PC-3 (cell line): ENCODE results near the gene UQCR11. TPM values are rescaled to one million over a fixed set of nuclear protein-coding genes. Genes with fewer than 3 reads are reported as not detected.
A peak's percentile ranks its signal among the peaks of the same experiment; 100 is the strongest.

Experiments used
- ATAC-seq: fragments of 200-7000 bp; cut with Tn5 transposase; 2 replicates; pipeline ENCODE4 v1.9.1; 2020; ENCODE audit warnings: mild to moderate bottlenecking, moderate library complexity
- BruUV-seq: library from RNA; stranded (reverse); fragments of 400-500 nt; replicated peaks from 2 replicates; lab custom pipeline; 2021; lab: Mats Ljungman, UMichigan
- CTCF ChIA-PET: fragments of 300-600 bp; sonication (Branson Sonifier 250); formaldehyde crosslinking; loops from one replicate; lab custom pipeline; 2022; ENCODE audit warnings: antibody characterized with exemption; lab: Charles Lee
- POLR2A ChIA-PET: fragments of 300-600 bp; sonication (Branson Sonifier 250); formaldehyde crosslinking; loops from one replicate; lab custom pipeline; 2022; ENCODE audit warnings: antibody characterized with exemption; ENCODE audit not compliant: unreplicated experiment; lab: Charles Lee
- DNase-seq: peaks from one replicate; pipeline ENCODE4 v3.0.0-alpha.2; 2015
- H2AFZ ChIP-seq: fragments of 300-600 bp; sonication (generic); 2 replicates; pipeline ENCODE4 v1.6.0; 2016; ENCODE audit warnings: antibody characterized with exemption, low read length
- H3F3A ChIP-seq: fragments of 300-600 bp; sonication (generic); one replicate; pipeline ENCODE4 v1.6.0; 2017; ENCODE audit warnings: antibody characterized with exemption, low read length, control low read depth, mild to moderate bottlenecking; ENCODE audit not compliant: unreplicated experiment
- H3K27ac ChIP-seq: fragments of 300-600 bp; sonication (generic); 2 replicates; pipeline ENCODE4 v1.5.1; 2016; ENCODE audit warnings: mild to moderate bottlenecking, low read length
- H3K27me3 ChIP-seq: fragments of 300-600 bp; sonication (generic); 2 replicates; pipeline ENCODE4 v1.6.1; 2016; ENCODE audit warnings: low read length, mixed read lengths
- H3K36me3 ChIP-seq: fragments of 300-600 bp; sonication (generic); 2 replicates; pipeline ENCODE4 v1.6.1; 2016; ENCODE audit warnings: low read depth, mixed run types, low read length, mixed read lengths
- H3K4me1 ChIP-seq: fragments of 300-600 bp; sonication (generic); 2 replicates; pipeline ENCODE4 v1.5.1; 2016; ENCODE audit warnings: low read length; ENCODE audit not compliant: insufficient read depth
- H3K4me2 ChIP-seq: fragments of 300-600 bp; sonication (generic); 2 replicates; pipeline ENCODE4 v1.6.0; 2016; ENCODE audit warnings: low read length
- H3K4me3 ChIP-seq: fragments of 300-600 bp; sonication (generic); 2 replicates; pipeline ENCODE4 v1.5.1; 2016; ENCODE audit warnings: mild to moderate bottlenecking, low read length, mixed read lengths
- H3K79me2 ChIP-seq: fragments of 300-600 bp; sonication (generic); 2 replicates; pipeline ENCODE4 v1.6.1; 2017; ENCODE audit warnings: low read length, mixed read lengths
- H3K9ac ChIP-seq: fragments of 300-600 bp; sonication (generic); 2 replicates; pipeline ENCODE4 v1.6.0; 2016; ENCODE audit warnings: mild to moderate bottlenecking, low read length
- H3K9me2 ChIP-seq: fragments of 300-600 bp; sonication (generic); replicated peaks from 2 replicates; pipeline ENCODE4 v1.6.1; 2016; ENCODE audit warnings: mixed run types, low read length, mixed read lengths
- H3K9me3 ChIP-seq: fragments of 300-600 bp; sonication (generic); 2 replicates; pipeline ENCODE4 v1.6.1; 2016; ENCODE audit warnings: low read length, mixed read lengths
- H4K20me1 ChIP-seq: fragments of 300-600 bp; sonication (generic); 2 replicates; pipeline ENCODE4 v1.6.1; 2016; ENCODE audit warnings: low read length, mixed read lengths
- CTCF ChIP-seq: fragments of 300-600 bp; sonication (generic); conservative IDR thresholded peaks from 2 replicates; pipeline ENCODE4 v1.5.1; 2017; ENCODE audit warnings: antibody characterized with exemption, low read depth, mild to moderate bottlenecking, low read length
- EZH2 ChIP-seq: fragments of 300-600 bp; sonication (generic); IDR thresholded peaks from one replicate; pipeline ENCODE4 v1.6.1; 2017; ENCODE audit warnings: antibody characterized with exemption, mild to moderate bottlenecking, low read length; ENCODE audit not compliant: unreplicated experiment
- EZH2phosphoT487 ChIP-seq: fragments of 300-600 bp; sonication (generic); IDR thresholded peaks from 2 replicates; pipeline ENCODE4 v1.6.1; 2018; ENCODE audit warnings: mild to moderate bottlenecking, antibody characterized with exemption, low read length, borderline replicate concordance
- intact Hi-C: fragments of 100-400 bp; cut with micrococcal nuclease; formaldehyde crosslinking; loops from 2 replicates; pipeline ENCODE4 v1.9.0; 2023
- total RNA-seq: library from RNA; depleted of rRNA; stranded (reverse); fragments of >200 nt; gene quantifications from 2 replicates; pipeline ENCODE4 v1.2.3, GENCODE V29; 2014

UQCR11 gene
- total RNA-seq, 1 experiment from 2014 or later: 148 TPM

GRCh38 chr19:1651568-1652291 lies 46.5 kb upstream of the UQCR11 start:
- ChIA-PET POLR2A (no interaction called here), CTCF (no interaction called here)
- DNase-seq (no peak), ATAC-seq (0 out of 2 replicates have a peak, but pooled peaks have one; percentile 5)
- Histone ChIP-seq H3K9me2 (no peaks in the 10 kb centered on the region), H3F3A (no peaks in the 10 kb centered on the region), H3K79me2 (peaks cover 29% of the 10 kb centered on the region), H3K27me3 (no peaks in the 10 kb centered on the region), H3K36me3 (0 out of 2 replicates have a peak, but pooled peaks cover 5% of the 10 kb centered on the region), H3K9ac (peak overlapping the region; percentile 66), H3K9me3 (no peaks in the 10 kb centered on the region), H3K4me3 (peak overlapping the region; percentile 80), H3K4me2 (peak overlapping the region; percentile 94), H2AFZ (0 out of 2 replicates have a peak overlapping the region, but pooled peaks have one; percentile 26), H3K27ac (no peak overlapping the region), H3K4me1 (no peaks in the 10 kb centered on the region), H4K20me1 (no peaks in the 10 kb centered on the region)
- no TSS peak for BruUV-seq
- TF ChIP-seq CTCF (no peak), EZH2phosphoT487 (no peak), EZH2 (no peak)
- intact Hi-C loops: loop anchor here (5.0 to 10.0 kb wide), 2 partner anchors 44 to 107 kb away; partner anchors contain the start of gene UQCR11

- BruUV-seq: TSS peak; percentile 41
- no peaks in the 10 kb centered on the region for H3K9me3 ChIP-seq
Measured at GRCh38 chr19:1650650-1651567, 45.6 kb upstream of the UQCR11 start.

More at GRCh38 chr19:1650650-1651567, 45.6 kb upstream of the UQCR11 start:
- H3K9ac ChIP-seq: peak overlapping the region; percentile 66
- H3K4me1 ChIP-seq: no peaks in the 10 kb centered on the region
- H3K27ac ChIP-seq: no peak overlapping the region
- H3F3A ChIP-seq: no peaks in the 10 kb centered on the region
- H3K27me3 ChIP-seq: no peaks in the 10 kb centered on the region
- ATAC-seq (no peak), DNase-seq (no peak)
- H3K4me3 ChIP-seq: peak overlapping the region; percentile 80
- POLR2A ChIA-PET: no interaction called here
- H2AFZ ChIP-seq: 0 out of 2 replicates have a peak overlapping the region, but pooled peaks have one; percentile 26
- peak overlapping the region; percentile 94 for H3K4me2 ChIP-seq
- H3K79me2 ChIP-seq: peaks cover 29% of the 10 kb centered on the region
- H3K36me3 ChIP-seq: 0 out of 2 replicates have a peak, but pooled peaks cover 5% of the 10 kb centered on the region
- H3K9me2 ChIP-seq: no peaks in the 10 kb centered on the region
- CTCF ChIA-PET: no interaction called here
- TF ChIP-seq CTCF (no peak), EZH2 (no peak), EZH2phosphoT487 (no peak)
- no peaks in the 10 kb centered on the region for H4K20me1 ChIP-seq
- intact Hi-C loops: loop anchor here (5.0 to 10.0 kb wide), 2 partner anchors 44 to 106 kb away; partner anchors contain the start of gene UQCR11
